ENCODE data around the gene IGFBP2. TPM values are rescaled to one million over a fixed set of nuclear protein-coding genes. Genes with fewer than 3 reads are reported as not detected.
A peak's percentile ranks its signal among the peaks of the same experiment; 100 is the strongest.

Gene IGFBP2
- total RNA-seq, 1 donor = 8.3 TPM

DNA sequence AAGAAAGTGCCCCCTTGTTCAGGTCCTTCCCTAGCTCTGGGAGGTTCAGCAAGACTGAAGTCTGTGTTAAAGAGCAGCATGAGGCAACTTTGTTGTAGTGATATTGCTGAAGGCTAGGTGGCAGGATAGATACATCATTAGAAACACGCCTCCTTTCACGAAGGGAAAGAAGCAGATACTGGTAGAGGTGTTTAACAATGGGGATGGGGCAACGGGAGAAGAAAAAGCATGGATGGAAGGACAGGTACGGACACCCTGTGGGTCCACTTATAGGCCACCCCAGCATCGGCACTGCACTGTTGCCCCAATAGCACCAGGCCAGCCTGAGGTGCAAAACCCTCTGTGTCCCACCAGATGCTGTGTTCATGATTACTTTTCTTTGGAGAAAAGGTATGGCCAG lies 65.7 kb downstream of the IGFBP2 start:
- DNase-seq (ENCODE audit: low read depth in 2 of 3, low spot score in 2 of 3) = peak in 1 of 3 donors; percentile 67

DNA sequence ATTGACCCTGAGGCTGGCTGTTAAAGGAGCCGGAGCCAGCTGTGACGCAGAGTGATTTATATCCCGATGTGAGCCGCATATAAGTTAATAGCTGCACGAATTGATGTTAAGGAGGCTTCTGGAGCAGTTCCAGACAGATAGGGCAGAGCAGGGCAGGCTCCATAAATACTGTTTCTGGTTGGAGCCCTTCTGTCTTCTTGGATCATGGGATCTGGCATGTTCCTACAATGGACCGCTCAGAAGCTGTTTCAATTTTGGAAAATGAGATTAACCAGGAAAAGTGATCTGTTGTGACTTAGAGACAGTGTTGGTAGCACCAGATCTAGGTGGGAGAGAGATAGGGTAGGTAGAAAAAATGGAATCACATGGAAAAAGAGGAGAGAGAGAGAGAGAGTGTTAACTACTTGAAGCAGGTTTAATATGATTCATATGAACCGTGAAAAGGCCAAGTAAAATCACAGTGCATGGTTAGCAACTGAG lies 66.9 kb downstream of the IGFBP2 start:
- DNase-seq (ENCODE audit: low read depth in 2 of 3, low spot score in 2 of 3) = no peak

DNA sequence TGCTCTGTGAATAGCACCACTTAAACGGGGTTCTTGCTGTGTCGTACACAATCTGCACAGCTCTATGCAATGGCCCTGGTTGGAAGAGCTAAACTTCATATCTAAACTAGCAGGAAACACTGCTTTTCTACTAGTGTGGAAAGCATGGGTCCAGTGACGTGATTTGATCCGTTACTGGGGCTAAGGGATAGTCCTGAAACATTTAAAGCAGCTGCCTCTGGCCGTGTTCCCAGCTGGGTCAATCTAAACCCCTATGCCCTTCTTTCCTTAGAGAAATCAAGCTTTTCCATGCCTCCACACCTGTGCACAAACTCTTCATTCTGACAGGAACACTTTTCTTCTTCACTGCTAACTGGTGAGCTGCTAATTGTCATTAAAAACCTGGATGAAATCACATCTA lies 67.6 kb downstream of the IGFBP2 start:
- DNase-seq (ENCODE audit: low read depth in 2 of 3, low spot score in 2 of 3) = no peak

DNA sequence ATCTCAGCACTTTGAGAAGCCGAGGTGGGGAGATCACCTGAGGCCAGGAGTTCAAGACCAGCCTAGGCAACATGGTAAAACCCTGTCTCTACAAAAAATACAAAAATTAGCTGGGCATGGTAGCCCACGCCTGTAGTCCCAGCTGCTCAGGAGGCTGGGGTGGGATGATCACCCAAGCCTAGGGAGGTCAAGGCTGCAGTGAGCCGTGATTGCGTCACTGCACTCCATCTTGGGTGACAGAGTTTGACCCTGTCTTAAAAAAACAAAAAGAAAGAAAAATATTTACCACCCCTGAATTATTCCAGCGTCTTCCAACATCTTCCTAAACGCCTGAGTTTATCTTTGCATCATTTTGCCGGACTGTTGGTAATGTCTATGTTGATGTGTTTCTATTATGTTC lies 68.3 kb downstream of the IGFBP2 start:
- no peak for DNase-seq (ENCODE audit: low read depth in 2 of 3, low spot score in 2 of 3)

DNA sequence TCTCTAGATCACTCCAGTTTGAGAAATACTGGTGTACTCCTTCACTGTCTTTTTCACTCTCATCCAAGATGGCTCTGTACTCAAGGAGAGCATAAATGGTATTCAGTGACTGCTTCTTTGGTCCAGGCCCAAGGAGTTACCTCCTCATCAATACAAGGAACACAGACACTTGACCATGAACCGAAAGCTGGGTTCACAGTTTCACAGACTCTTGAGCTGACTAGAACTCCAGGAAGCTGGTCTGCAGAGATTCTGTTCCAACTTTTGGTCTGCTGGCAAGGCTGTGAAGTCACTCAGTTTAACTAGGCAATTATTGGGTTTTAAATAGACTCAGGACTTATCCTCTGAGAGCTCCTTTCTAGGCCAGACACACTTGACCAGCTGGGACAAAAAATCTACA lies 69.5 kb downstream of the IGFBP2 start:
- DNase-seq (ENCODE audit: low read depth in 2 of 3, low spot score in 2 of 3) = no peak

DNA sequence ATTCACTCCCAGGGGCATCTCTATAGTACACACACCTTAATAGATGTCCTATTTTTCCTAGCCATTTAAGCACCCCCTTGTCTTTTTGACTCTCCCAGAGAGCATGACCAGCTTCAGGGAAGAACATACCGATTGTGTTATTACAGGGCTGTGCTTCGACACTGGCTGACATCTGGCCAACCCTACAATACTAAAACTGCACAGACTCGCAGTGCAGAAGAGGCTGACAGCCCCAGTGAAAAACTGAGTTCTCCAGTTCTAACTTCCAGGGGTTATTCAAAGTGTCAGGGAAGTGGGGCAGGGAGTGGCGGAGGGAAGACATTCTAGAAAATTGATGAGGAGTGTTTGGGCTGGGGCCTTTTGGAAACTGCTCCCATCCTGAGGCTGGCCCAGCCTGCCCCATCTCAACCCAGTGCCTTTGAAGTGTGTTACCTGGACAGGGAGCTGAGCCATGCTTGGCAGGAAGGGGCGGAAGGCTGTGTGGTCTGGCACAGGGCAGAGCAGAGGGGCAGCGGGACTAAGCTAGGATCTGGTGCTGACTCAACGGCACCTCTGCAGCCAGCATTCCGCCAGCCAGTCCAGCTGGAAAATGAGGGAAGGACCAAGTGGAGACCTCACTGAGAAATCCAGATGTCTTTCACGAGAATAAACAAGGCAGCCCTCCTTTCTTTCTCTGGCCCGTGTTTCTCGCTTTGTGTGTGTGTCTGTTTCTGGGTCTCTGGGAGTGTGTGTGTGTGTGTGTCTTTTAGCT lies 77.5 kb downstream of the IGFBP2 start:
- no peak for DNase-seq (ENCODE audit: low read depth in 2 of 3, low spot score in 2 of 3)

DNA sequence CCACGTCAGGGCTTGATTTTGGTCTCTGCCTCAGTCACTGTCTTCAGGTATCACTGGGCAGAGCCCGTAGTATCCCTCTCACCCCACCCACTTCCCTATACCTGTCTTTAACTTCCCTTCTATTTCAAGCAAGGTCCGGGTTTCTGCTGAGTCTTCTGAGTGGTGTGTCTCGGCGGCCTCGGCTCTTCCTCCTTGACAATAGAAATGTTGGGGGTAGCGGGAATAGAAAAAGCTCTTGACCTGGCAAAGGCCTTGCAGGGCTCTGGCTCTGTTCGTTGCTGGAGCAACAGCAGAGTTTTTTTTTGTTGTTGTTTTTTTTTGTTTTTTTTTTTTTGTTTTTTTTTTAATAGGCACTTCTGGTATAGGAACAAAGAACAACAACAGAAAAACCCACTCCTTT lies 78.1 kb downstream of the IGFBP2 start:
- DNase-seq (ENCODE audit: low read depth in 2 of 3, low spot score in 2 of 3) = no peak

DNA sequence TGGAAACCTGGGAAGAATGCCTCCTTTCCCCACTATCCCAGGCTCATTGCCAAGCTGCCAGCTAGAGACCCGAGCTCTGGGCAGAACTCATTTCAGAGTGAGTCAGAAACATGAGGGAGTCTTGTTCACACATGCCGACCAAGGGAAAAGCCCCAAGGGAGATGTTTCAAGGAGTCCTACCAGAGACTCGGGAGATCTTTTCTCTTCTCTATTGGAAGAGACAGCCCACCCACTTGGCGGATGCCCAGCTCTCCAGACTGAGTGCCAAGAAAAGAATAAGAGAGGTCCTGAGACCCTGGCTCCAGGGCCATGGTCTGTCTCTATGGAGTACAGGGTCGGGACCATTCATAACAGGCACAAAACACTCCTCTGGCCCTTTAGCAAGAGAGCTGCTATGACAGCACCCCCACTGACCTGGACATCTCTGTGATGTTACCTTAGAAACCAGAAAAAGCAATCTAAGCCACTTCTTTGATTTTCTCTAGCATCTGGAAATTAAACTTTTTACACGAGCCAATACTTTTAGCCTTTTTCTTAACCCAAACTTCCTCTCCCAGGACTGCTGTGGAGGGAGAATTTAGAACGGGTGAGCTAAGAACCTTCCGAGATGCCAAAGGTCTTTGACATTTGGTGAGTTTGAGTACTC lies 80.6 kb downstream of the IGFBP2 start:
- no peak for DNase-seq (ENCODE audit: low read depth in 2 of 3, low spot score in 2 of 3)

Other genes starting within 250 kb of the IGFBP2 start
- 28.0 TPM for gene SMARCAL1, start 220.9 kb upstream of the IGFBP2 start, total RNA-seq
- gene RPL37A, start 134.6 kb upstream of the IGFBP2 start, total RNA-seq = 1,356 TPM
- under 0.01 TPM for gene IGFBP5, start 62.1 kb downstream of the IGFBP2 start, total RNA-seq
- gene TNP1, start 226.6 kb downstream of the IGFBP2 start, total RNA-seq = not detected

Data from hematopoietic multipotent progenitor cell (in vitro differentiated cells).